Parathyroid adenoma (tissue), 2 donors: Measurements from ENCODE around the gene CAMKK1.

Experiments
- H2AFZ ChIP-seq: fragments of 300-600 bp; sonication (generic); one replicate; pipeline ENCODE4 v1.7.0; 2017; ENCODE audit warnings: antibody characterized with exemption, mild to moderate bottlenecking
- H3K27ac ChIP-seq: fragments of 300-600 bp; sonication (generic); one replicate; pipeline ENCODE4 v1.7.0; 2017
- H3K27me3 ChIP-seq: fragments of 300-600 bp; sonication (generic); one replicate; pipeline ENCODE4 v1.7.0; 2017; ENCODE audit warnings: low read length; ENCODE audit not compliant: control insufficient read depth, insufficient read depth
- H3K36me3 ChIP-seq: fragments of 300-600 bp; sonication (generic); one replicate; pipeline ENCODE4 v1.7.0; 2017; ENCODE audit warnings: low read length; ENCODE audit not compliant: control insufficient read depth, insufficient read depth
- H3K4me1 ChIP-seq: fragments of 300-600 bp; sonication (generic); one replicate; pipeline ENCODE4 v1.7.0; 2017; ENCODE audit warnings: control low read depth
- H3K4me2 ChIP-seq: fragments of 300-600 bp; sonication (generic); one replicate; pipeline ENCODE4 v1.7.0; 2017; ENCODE audit warnings: low read length
- H3K4me3 ChIP-seq: fragments of 300-600 bp; sonication (generic); one replicate; pipeline ENCODE4 v1.7.0; 2017; ENCODE audit warnings: low read depth, low read length
- H3K79me2 ChIP-seq: fragments of 300-600 bp; sonication (generic); one replicate; pipeline ENCODE4 v1.7.0; 2017; ENCODE audit warnings: control low read depth
- H3K9ac ChIP-seq: fragments of 300-600 bp; sonication (generic); one replicate; pipeline ENCODE4 v1.7.0; 2017; ENCODE audit warnings: mild to moderate bottlenecking
- H3K9me3 ChIP-seq: fragments of 300-600 bp; sonication (generic); one replicate; pipeline ENCODE4 v1.7.0; 2017; ENCODE audit warnings: low read length; ENCODE audit not compliant: control insufficient read depth
- TF ChIP-seq, protein P1 (sequence below): fragments of 300-600 bp; sonication (generic); IDR thresholded peaks from one replicate; pipeline ENCODE4 v1.7.0; 2017; ENCODE audit warnings: antibody characterized with exemption, mild to moderate bottlenecking
- donor health status: primary hyperparathyroidism.

The CAMKK1 gene

DNA sequence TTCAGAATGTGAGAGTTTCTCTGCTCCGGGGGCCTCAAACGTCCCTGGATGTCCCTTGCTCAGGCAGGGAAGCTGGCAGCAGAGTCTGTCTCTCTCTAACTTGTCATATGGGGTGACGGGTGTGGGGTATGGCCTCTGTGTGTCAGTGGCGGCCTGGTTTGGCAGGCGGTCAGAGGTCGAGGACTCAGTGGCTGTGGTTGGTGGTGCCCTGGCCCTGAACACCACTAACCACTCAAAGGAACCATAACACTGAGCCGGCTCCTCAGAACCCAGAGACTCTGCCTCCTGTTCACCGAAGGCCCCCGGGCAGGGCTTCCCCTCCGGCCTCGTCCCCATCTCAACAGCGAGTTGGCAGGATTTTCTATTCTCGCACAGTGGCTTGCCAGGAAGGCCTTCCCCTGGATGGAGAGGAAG lies 22.7 kb upstream of the CAMKK1 start:
- peaks cover 7% of the 10 kb centered on the region for H3K4me1 ChIP-seq
- TF ChIP-seq, protein P1, sequence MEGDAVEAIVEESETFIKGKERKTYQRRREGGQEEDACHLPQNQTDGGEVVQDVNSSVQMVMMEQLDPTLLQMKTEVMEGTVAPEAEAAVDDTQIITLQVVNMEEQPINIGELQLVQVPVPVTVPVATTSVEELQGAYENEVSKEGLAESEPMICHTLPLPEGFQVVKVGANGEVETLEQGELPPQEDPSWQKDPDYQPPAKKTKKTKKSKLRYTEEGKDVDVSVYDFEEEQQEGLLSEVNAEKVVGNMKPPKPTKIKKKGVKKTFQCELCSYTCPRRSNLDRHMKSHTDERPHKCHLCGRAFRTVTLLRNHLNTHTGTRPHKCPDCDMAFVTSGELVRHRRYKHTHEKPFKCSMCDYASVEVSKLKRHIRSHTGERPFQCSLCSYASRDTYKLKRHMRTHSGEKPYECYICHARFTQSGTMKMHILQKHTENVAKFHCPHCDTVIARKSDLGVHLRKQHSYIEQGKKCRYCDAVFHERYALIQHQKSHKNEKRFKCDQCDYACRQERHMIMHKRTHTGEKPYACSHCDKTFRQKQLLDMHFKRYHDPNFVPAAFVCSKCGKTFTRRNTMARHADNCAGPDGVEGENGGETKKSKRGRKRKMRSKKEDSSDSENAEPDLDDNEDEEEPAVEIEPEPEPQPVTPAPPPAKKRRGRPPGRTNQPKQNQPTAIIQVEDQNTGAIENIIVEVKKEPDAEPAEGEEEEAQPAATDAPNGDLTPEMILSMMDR: no peak
- no peaks in the 10 kb centered on the region for H3K79me2 ChIP-seq
- H3K4me2 ChIP-seq: no peak overlapping the region
- no peak overlapping the region for H3K4me3 ChIP-seq
- H3K27me3 ChIP-seq: no peaks in the 10 kb centered on the region
- no peak overlapping the region for H2AFZ ChIP-seq
- no peaks in the 10 kb centered on the region for H3K9me3 ChIP-seq
- no peak overlapping the region for H3K27ac ChIP-seq
- H3K36me3 ChIP-seq: no peaks in the 10 kb centered on the region
- H3K9ac ChIP-seq: no peak overlapping the region

DNA sequence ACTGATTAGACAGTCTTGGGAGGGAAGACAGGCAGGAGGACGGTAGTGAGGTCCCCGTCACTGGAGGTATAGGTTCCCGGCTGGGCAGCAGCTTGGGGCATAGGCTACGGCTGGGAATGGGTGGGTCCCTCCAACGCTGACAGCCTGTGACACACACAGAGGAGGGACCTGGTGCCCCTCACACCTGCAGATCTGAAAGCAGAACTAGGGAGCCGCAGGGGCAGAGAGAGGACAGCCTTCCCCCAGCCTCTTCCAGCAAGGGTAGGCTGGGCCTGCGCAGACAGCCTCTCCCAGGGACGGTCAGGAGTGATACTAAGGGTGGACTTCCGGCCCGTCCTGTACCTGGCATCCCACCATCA lies 21.4 kb upstream of the CAMKK1 start:
- H3K9me3 ChIP-seq: no peaks in the 10 kb centered on the region
- TF ChIP-seq, protein P1: no peak
- H3K36me3 ChIP-seq: no peaks in the 10 kb centered on the region
- H3K4me3 ChIP-seq: no peak overlapping the region
- no peak overlapping the region for H3K4me2 ChIP-seq
- no peak overlapping the region for H3K9ac ChIP-seq
- H3K79me2 ChIP-seq: no peaks in the 10 kb centered on the region
- no peaks in the 10 kb centered on the region for H3K27me3 ChIP-seq
- no peak overlapping the region for H2AFZ ChIP-seq
- peaks cover 7% of the 10 kb centered on the region for H3K4me1 ChIP-seq
- no peak overlapping the region for H3K27ac ChIP-seq

DNA sequence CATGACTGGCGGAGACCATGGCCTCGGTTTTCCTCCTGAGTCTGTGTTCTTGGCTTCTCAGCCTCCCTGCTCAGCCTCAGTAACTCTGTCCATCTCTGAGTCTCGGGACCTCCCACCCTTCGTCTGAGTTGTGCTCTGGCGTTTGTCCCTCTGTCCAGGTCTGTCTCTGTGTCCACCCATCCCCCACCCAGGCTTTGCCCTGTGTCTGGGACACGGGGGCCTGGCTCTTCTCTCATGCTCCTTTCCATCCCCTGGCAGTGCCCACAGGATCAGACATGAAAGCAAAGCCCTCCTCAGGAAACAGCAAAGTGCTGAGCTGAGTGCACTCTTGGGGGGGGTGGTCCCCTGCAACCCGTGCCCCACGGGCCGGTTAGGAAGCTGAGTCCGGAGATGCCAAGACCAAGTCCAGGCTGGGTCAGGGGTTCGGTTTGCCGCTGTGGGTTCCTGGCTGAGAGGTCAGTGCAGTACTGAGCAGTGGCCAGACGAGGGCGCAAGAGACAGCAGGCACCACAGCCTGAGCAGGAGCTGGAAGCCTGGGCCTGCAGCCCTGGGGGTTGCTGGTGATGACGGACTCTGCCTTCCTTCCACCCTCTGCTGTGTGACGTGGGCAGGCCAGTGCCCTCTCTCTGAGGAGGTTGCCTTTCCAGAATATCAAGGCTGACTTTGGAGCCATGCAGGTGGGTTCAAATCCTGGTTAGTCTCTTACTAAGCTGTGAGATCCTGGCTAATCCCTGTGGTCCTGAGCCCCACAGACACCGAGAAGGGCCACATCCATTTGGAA lies 20.9 kb upstream of the CAMKK1 start:
- TF ChIP-seq, protein P1: peak; percentile 93
- H3K4me3 ChIP-seq: no peak overlapping the region
- H2AFZ ChIP-seq: no peak overlapping the region
- H3K27ac ChIP-seq: no peak overlapping the region
- no peak overlapping the region for H3K9ac ChIP-seq
- H3K79me2 ChIP-seq: no peaks in the 10 kb centered on the region
- no peak overlapping the region for H3K4me2 ChIP-seq
- H3K36me3 ChIP-seq: no peaks in the 10 kb centered on the region
- no peaks in the 10 kb centered on the region for H3K9me3 ChIP-seq
- peaks cover 7% of the 10 kb centered on the region for H3K4me1 ChIP-seq
- H3K27me3 ChIP-seq: no peaks in the 10 kb centered on the region

DNA sequence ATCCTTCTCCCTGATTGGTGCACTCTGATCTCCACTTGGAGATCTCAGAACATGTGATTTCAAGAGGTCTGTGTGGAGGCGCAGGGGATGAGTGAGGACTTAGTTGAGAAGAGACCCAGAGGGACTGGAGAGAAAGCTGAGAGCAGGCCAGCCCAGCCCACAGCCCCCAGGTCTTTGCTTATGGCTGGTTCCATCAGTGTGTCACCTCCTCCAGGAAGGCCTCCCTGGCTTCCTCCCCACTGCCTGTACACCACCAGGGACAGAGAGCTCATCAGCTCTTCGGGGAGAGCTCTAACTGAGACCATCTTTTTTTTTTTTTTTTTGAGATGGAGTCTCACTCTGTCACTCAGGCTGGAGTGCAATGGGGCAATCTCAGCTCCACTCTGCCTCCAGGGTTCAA lies 20.0 kb upstream of the CAMKK1 start:
- Histone ChIP-seq H3K79me2 (no peaks in the 10 kb centered on the region), H3K27ac (no peak overlapping the region), H3K9me3 (no peaks in the 10 kb centered on the region), H3K36me3 (no peaks in the 10 kb centered on the region), H3K4me1 (peaks cover 7% of the 10 kb centered on the region), H3K27me3 (no peaks in the 10 kb centered on the region), H3K4me3 (no peak overlapping the region), H3K4me2 (no peak overlapping the region), H3K9ac (no peak overlapping the region), H2AFZ (no peak overlapping the region)
- TF ChIP-seq, protein P1: no peak
